GM21576 (cell line): ENCODE data around the gene TRIP4.
"Not testable (repeated sequence)": the region's sequence is repeated elsewhere in the genome, so short reads cannot be mapped to it uniquely, and the experiment has no call there.

ENCODE experiments used
- ATAC-seq: cut with Tn5 transposase; IDR thresholded peaks from one replicate; pipeline ENCODE4 v1.9.1; 2021; ENCODE audit warnings: mild to moderate bottlenecking, moderate library complexity; ENCODE audit not compliant: unreplicated experiment

Gene TRIP4

DNA sequence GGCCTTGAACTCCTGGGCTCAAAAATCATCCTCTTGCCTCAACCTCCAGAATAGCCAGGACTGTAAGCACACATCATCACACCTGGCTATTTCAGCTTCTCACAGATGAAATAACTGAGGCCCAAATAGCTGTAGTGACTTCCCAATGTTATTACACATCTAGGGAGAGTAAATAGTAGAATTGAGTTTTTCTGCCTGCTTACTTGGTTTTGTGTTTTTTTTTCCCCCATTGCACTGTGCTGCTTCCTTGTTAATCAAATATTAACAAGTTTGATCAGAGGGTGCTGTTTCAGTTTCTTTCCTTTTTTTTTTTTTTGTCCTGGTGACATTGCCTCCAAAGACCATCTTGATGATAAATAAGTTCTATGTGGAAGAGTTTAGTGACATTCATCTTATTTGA is 96.1 kb downstream of the TRIP4 start:
- no peak for ATAC-seq

DNA sequence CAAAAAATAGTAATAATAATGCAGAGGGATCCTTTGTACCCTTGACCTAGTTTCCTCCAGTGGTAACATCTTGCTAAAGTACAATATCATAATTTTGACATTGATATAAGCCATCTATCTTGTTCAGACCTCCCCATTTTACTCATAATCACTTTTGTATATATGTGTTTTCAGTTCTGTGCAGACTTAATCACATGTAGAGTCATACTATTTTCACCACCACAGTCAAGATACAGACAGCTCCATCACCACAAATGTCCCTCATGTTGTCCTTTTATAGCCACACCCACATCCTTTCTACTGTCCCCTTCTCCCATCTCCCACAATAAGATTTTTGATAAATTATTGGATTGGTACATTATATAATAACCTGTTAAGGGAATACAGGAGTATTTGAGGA is 98.2 kb downstream of the TRIP4 start:
- ATAC-seq: no peak

DNA sequence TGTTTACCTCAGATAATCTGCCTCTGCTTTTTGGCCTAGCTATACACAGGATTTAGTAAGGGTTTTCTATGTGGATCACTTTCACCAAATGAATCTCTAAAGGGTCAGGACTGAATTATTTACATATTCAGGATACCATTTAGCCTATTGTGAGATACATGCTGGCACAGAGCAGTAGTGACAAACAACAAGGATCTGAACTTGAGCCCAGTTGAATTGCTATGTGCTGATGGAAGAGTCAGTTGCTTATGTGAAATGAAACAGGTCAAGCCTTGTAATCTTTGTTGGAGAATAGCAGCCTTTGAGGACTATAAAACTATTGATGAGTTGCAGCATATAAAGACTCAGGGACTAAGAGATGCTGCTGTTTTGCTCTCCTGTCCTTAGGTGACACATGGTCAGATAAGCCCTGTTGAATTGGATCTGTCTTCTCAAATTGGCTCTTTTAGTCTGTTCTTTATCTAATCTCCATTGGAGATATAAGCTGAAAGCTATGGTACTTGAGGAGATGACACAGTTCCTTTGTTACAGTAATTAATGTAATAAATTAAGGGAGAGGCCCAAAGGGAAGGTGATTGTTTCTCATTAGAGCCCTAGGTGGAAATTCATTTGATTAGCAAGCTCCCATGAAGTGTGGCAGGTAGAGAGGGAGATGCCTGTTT is 103.1 kb downstream of the TRIP4 start:
- ATAC-seq: no peak

DNA sequence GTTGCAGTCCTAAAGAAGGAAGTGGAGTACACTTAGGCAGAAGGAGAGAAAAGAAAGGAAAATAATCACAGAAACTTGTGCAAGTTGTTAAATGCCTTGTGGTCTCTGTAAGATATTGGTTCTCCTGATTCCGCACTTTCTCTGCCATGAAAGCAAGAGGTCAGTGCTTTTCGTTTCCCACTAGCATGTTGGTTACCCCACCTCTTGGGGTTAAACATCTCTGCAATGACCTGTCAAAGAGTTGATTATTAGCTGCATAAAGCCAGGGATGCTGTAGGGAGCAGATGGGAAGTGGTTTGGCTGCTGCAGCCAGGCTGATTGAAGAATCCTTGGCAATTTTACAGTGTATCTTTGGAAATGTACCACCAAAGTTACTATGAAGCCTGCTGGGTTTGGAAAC is 106.0 kb downstream of the TRIP4 start:
- no peak for ATAC-seq

DNA sequence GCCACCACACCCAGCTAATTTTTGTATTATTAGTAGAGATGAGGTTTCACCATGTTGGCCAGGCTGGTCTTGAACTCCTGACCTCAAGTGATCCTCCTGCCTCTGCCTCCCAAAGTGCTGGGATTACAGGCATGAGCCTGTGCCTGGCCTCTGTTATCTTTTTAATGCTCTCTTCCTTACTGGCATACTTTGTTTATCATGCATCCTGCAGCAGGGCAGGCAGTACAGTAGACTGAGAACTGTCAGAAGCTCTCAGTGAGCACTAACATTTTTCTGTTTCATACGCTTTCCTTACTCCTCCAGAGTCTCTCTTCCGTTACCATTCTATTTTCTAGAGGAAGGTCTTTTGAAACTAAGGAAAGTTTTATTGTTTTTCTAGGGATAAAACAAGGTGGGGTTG is 108.3 kb downstream of the TRIP4 start:
- not testable (repeated sequence) for ATAC-seq

DNA sequence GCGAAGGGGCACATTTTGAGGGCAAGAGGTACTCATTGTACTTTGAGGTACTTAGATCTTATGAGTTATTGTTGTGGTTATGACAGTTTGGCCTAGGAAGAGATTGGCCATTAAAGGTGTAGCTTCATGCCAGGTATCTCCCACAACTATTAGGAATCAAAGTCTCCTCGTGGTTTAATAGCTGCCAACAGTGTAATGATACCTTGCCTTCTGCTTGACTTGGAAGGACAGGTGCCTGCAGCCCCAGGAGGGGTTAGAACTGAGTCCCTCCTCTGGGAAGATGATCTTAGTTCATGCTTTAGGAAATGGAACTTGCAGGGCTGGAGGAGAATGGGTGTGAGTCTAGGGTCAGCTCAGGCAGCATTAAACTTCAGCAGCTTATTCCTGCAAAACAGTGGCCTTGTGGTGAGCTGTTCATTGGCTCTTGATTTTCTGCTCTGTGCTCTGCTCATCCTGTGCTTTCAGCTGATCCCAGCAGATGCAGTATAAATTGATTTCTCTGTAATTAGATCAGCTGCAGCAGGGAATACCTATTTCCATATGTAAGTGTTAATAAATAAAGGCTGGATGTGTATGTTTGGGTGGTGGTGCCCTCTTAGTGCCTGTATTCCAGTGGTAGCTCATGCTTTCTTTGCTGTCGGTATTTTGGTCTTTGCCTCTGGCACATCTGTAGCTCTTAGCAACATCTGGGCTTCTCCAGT is 113.2 kb downstream of the TRIP4 start:
- no peak for ATAC-seq

DNA sequence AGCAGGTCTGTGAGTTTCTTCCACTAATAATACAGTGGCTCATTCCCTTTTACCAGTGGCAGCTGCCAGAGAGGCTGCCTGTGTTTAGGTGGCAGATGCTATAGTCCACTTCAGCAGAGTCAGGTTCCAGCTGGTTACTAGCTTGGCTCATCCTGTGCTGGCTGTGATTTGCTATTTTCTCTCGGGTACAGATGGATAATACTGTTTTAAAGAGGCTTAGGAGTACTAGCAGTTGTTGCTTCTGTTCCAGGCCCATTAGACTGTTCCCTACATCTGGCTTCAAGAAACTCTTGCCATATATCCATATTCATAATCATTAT is 113.7 kb downstream of the TRIP4 start:
- no peak for ATAC-seq

DNA sequence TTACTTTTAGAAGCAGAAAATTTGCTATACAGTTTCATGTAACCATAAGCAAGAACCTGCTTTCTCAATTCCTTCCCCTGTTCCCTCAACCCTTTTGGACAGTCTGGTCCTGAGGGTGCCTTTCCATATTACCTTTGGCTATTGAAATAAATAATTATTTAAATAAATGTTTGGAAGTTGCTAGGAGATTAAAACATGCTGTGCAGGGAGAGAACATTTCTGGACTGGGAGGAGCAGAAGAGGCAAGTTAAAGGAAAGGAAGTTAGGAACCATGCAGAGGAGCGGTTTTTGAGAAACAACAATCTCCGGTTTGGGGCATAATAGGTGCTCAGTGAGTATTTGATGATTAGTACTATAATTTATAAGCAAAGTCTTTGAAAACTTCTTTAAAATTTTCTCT is 114.5 kb downstream of the TRIP4 start:
- no peak for ATAC-seq

DNA sequence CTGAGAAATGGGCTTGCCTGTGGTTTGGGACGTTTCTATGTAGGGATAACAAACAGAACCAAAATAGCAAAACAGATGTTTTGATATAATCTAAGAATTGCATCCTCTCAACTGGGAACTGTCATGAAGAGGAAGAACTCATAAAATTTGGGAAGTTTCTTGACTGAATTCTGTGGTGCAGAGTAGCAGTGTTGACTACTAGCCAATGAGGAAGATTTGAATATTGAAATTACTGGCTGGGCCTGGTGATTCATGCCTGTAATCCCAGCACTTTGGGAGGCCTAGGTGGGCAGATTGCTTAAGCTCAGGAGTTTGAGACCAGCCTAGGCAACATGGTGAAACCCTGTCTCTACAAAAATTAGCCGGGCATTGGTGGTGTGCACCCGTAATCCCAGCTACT is 114.9 kb downstream of the TRIP4 start:
- no peak for ATAC-seq

DNA sequence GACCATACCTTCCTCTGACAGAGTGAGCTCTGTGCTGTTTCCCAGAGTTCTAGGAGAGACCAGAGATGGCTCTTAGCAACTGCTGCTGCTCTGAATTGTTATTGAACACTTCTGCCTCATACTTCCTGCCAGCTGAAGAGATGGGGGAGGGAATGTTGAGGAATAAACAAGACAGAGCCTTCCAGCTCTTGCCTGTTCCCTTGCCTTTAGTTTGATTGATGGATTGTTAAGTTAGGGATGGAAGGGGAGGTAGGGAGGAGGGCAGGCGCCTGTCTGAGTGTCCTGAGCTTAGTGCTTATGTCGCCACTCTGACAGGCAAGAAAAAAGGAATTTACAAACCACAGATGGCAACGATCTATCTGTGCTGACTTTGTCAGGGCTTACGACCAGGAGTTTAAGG is 115.6 kb downstream of the TRIP4 start:
- ATAC-seq: no peak

DNA sequence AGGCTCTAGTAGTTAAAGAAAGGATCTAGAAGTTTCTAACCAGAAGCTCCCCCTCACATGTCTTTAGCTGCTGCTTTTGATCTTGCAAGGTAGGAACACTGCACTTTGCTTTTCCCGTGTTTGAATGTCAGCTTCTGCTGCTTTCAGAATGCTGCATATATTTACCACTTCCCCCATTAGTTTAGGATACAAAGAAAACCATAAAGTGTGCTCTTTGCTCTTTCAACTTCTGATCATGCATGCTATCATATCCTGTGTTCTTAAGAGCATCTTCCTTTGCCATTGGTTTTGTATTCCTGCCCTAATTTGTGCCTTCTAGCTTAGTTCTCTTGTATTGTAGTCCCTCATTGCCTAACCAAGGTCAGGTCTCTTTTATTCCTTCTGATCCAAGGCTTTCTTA is 116.0 kb downstream of the TRIP4 start:
- no peak for ATAC-seq
